G401 (cell line): Measurements from ENCODE around the gene MGMT. TPM values are rescaled to one million over a fixed set of nuclear protein-coding genes. Genes with fewer than 3 reads are reported as not detected.

ENCODE experiments used
- DNase-seq: peaks from one replicate; pipeline ENCODE4 v3.0.0-alpha.2; 2015; ENCODE audit warnings: low spot score
- in situ Hi-C: cut with HindIII; loops from 2 replicates; pipeline ENCODE4 v1.10.0; 2016; ENCODE audit warnings: low sequenced_read_pairs, mixed read lengths
- total RNA-seq: library from RNA; depleted of rRNA; stranded (reverse); fragments of >200 nt; shearing (Covaris generic); gene quantifications from 2 replicates; pipeline ENCODE4 v1.2.3, GENCODE V29; 2014

MGMT gene
- total RNA-seq, 1 experiment from 2014 or later, result 60.3 TPM

GRCh38 chr10:129769381-129770116, 302.5 kb downstream of the MGMT start:
- DNase-seq, result no peak
- in situ Hi-C loops, result no loop called here

GRCh38 chr10:129770286-129770685, 303.2 kb downstream of the MGMT start:
- DNase-seq, result no peak

GRCh38 chr10:129771024-129771423, 304.0 kb downstream of the MGMT start:
- DNase-seq, result no peak
- in situ Hi-C loops, result no loop called here

More at GRCh38 chr10:129770286-129770685, 303.2 kb downstream of the MGMT start:
- in situ Hi-C loops, result no loop called here

- DNase-seq, result no peak
- in situ Hi-C loops, result no loop called here
Measured at GRCh38 chr10:129771576-129771975, 304.5 kb downstream of the MGMT start.

GRCh38 chr10:129771991-129772431, 305.0 kb downstream of the MGMT start:
- DNase-seq, result no peak
- in situ Hi-C loops, result no loop called here

- DNase-seq, result no peak
- in situ Hi-C loops, result no loop called here
Measured at GRCh38 chr10:129772468-129773358, 305.7 kb downstream of the MGMT start.

GRCh38 chr10:129773359-129773990, 306.4 kb downstream of the MGMT start:
- no peak for DNase-seq
- in situ Hi-C loops, result no loop called here

- no peak for DNase-seq
- in situ Hi-C loops, result no loop called here
Measured at GRCh38 chr10:129774082-129774735, 307.2 kb downstream of the MGMT start.

- in situ Hi-C loops, result no loop called here
- DNase-seq, result no peak
Measured at GRCh38 chr10:129774736-129775401, 307.8 kb downstream of the MGMT start.

GRCh38 chr10:129775681-129776080, 308.6 kb downstream of the MGMT start:
- in situ Hi-C loops, result no loop called here
- no peak for DNase-seq

- DNase-seq, result no peak
- in situ Hi-C loops, result no loop called here
Measured at GRCh38 chr10:129777687-129778086, 310.6 kb downstream of the MGMT start.

GRCh38 chr10:129778571-129778970, 311.5 kb downstream of the MGMT start:
- in situ Hi-C loops, result no loop called here

GRCh38 chr10:129779126-129780111, 312.4 kb downstream of the MGMT start:
- in situ Hi-C loops, result no loop called here
- no peak for DNase-seq

More at GRCh38 chr10:129778571-129778970, 311.5 kb downstream of the MGMT start:
- DNase-seq, result no peak

- DNase-seq, result no peak
- in situ Hi-C loops, result no loop called here
Measured at GRCh38 chr10:129780198-129780597, 313.2 kb downstream of the MGMT start.

GRCh38 chr10:129780901-129781795, 314.1 kb downstream of the MGMT start:
- in situ Hi-C loops, result no loop called here
- no peak for DNase-seq

- DNase-seq, result no peak
- in situ Hi-C loops, result no loop called here
Measured at GRCh38 chr10:129784291-129784690, 317.2 kb downstream of the MGMT start.

- DNase-seq, result no peak
- in situ Hi-C loops, result no loop called here
Measured at GRCh38 chr10:129784891-129785290, 317.9 kb downstream of the MGMT start.
